ENCODE results near the gene PABPN1L.

DNA sequence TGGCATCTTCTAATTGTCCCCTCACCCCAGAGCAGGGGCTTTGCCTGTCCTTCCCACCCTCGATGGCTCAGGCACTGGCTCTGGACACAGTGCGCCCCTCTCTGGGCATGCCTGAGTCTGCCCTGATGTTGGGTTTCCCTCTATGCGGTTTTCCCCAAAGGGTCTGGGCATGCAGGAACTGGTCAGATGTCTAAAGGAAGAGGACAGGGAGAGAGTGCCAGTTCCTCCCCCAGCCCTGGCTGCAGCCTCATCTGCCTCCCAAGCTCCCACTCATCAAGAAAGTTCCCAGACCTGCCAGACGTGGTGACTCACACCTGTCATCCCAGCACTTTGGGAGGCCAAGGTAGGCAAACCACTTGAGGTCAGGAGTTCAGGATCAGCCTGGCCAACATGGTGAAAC is 41.3 kb upstream of the PABPN1L start:
- TF ChIP-seq, protein P1, sequence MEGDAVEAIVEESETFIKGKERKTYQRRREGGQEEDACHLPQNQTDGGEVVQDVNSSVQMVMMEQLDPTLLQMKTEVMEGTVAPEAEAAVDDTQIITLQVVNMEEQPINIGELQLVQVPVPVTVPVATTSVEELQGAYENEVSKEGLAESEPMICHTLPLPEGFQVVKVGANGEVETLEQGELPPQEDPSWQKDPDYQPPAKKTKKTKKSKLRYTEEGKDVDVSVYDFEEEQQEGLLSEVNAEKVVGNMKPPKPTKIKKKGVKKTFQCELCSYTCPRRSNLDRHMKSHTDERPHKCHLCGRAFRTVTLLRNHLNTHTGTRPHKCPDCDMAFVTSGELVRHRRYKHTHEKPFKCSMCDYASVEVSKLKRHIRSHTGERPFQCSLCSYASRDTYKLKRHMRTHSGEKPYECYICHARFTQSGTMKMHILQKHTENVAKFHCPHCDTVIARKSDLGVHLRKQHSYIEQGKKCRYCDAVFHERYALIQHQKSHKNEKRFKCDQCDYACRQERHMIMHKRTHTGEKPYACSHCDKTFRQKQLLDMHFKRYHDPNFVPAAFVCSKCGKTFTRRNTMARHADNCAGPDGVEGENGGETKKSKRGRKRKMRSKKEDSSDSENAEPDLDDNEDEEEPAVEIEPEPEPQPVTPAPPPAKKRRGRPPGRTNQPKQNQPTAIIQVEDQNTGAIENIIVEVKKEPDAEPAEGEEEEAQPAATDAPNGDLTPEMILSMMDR (IDR thresholded peaks at IDR 0.05; ENCODE audit: low read depth, low read length, poor library complexity, severe bottlenecking) = no peak
- no peak for TF ChIP-seq EZH2phosphoT487 (IDR thresholded peaks at IDR 0.05; ENCODE audit: borderline replicate concordance, low read length)

All from DOHH2 (cell line).